Stimulated activated CD4-positive, alpha-beta T cell treated with anti-CD3 and anti-CD28 coated beads, Interleukin-1b, Interleukin-23, amount 100 ng/mL, for 4 hours (primary cell): ENCODE measurements around the gene GP1BA.

Source experiments
- DNase-seq, 2 donors: peaks; one replicate each; pipeline ENCODE4 v3.0.0-alpha.2; 2020; ENCODE audit warnings: low read depth in 2 of 2

GP1BA gene

DNA sequence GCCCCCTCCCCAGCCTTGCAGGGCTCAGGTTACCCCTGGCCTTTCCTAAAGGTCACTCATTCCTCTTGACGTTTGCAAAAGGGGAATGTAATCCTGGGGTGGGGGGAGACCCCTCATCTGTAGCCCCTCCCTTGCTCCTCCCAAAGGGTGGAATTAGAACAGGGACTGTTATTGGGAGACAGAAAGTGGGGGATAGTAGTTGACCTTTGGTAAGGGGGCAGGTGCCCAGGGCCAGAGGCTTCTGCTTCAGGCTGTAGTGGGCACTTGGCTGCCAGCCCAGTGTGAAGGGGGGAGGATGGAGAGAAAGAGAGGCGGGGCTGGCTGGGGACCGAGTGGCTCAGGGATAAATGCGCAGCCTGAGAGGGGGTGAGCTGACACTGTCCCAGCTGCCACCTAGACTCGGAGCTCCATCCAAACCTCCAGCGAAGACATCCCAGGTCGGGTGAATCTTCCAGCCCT lies 18.7 kb downstream of the GP1BA start, which contains the start of gene ENO3:
Gene ENO3 (plus strand): TSS at position 374 of the 459 bp plus-strand sequence. CDS start 711 bp downstream, outside the sequence.
- no peak for DNase-seq

DNA sequence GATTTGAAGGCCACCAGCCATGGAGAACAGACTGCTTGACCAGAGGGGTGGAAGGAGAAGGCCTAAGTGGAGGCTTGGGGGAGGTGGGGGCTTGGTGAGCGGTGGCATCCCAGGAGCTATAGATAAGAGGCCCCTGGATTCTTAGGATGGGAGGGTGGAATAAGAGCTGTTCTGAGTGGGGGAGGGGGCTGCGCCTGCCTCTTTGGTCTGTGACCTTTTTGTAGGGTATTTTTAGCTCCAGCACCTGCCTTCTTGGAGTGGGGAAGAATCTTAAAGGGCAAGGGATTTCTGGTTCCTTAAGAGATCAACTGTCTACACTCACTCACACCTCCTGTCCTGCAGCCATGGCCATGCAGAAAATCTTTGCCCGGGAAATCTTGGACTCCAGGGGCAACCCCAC lies 19.4 kb downstream of the GP1BA start:
- DNase-seq = no peak

GRCh38 chr17:4953451-4953961 lies 21.4 kb downstream of the GP1BA start:
- DNase-seq = no peak

- DNase-seq = no peak
Measured at GRCh38 chr17:4955091-4955490, 23.0 kb downstream of the GP1BA start.

DNA sequence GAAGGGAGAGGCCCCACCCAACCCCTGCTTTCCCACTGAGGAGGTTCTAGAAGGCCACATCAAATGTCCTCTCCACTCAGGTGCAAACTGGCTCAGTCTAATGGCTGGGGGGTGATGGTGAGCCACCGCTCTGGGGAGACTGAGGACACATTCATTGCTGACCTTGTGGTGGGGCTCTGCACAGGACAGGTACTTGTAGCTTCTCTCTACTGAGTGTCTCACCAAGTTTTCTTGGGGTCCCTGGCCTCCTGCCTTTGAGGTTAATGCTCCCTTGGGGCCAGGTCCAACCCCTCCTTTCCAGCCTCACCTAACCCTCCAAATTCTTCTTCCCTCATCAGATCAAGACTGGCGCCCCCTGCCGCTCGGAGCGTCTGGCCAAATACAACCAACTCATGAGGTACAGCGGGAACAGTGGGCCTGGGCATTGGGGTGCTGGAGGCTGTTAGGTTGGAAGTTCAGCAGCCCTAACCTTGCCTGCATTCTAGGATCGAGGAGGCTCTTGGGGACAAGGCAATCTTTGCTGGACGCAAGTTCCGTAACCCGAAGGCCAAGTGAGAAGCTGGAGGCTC lies 24.5 kb downstream of the GP1BA start:
- DNase-seq = no peak

- DNase-seq = no peak
Measured at GRCh38 chr17:4958102-4958501, 26.0 kb downstream of the GP1BA start.

DNA sequence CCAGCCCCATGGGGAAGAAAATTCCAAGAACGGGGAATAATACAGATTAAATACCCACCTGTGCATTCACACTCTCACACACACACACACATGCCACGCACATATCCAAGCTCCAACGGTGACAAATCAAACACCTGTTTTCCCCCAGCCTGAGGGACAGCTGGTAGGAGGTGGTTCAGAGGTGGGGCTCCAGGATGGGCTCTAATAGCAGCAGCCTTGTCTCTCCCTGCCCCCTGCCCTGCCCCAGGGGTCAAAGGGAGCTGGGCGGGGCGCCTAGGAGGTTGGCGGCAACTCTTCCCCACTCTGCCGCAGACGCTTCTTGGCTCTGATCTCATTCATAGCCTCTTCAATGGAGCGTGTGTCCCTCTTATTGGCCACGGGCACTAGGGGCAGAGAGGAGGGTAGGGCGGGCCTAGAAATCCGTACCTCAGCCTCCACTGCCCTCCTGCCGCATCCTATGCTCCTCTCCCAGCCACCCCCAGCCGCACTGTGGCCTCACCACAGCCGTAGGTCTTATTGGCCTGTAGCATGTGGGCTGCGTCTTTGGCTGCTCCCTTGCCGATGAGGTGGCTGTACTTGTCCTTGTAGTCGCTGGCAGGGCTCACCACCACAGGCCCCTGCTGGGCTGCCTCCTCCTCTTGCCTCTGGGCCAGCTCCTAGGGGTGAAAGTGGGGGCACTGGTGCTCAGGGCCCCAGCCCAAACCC lies 27.3 kb downstream of the GP1BA start:
- no peak for DNase-seq

GRCh38 chr17:4960279-4960922 lies 28.3 kb downstream of the GP1BA start:
- DNase-seq = no peak

GRCh38 chr17:4965311-4965986 lies 33.4 kb downstream of the GP1BA start:
- no peak for DNase-seq

DNA sequence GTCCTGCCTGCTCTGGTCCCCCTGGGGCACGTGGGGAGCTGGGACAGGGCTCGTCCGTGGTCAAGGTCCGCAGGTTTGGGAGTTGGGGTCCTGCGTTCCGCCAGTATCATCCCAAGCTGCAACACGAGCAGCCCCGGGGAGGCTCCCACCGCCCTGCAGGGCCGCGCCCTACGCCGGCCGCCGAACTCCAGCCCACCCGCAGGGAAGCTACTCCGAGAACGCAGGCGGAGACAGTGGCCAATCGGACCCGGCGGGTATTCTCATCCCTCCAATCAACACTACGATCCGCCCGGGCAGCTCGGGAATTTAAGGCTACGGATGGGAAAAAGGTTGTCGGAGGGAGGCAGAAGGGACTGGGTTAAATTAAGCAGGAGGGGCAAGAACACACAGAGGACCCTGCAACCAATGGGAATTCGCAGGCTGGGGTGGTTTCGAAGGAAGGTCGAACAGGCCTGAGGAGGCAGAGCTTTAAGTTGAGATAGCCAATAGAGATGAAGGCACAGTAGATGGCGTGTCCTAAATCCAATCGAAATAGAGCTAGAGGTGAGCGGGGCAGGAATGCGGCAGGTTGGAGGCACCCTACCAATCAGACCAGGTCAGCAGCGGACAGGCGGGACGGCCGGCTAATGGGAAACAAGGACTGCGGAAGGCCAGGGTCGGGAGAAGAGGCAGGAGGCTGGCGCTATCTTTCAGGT lies 34.9 kb downstream of the GP1BA start:
- DNase-seq = peak; percentile 80 to 81

DNA sequence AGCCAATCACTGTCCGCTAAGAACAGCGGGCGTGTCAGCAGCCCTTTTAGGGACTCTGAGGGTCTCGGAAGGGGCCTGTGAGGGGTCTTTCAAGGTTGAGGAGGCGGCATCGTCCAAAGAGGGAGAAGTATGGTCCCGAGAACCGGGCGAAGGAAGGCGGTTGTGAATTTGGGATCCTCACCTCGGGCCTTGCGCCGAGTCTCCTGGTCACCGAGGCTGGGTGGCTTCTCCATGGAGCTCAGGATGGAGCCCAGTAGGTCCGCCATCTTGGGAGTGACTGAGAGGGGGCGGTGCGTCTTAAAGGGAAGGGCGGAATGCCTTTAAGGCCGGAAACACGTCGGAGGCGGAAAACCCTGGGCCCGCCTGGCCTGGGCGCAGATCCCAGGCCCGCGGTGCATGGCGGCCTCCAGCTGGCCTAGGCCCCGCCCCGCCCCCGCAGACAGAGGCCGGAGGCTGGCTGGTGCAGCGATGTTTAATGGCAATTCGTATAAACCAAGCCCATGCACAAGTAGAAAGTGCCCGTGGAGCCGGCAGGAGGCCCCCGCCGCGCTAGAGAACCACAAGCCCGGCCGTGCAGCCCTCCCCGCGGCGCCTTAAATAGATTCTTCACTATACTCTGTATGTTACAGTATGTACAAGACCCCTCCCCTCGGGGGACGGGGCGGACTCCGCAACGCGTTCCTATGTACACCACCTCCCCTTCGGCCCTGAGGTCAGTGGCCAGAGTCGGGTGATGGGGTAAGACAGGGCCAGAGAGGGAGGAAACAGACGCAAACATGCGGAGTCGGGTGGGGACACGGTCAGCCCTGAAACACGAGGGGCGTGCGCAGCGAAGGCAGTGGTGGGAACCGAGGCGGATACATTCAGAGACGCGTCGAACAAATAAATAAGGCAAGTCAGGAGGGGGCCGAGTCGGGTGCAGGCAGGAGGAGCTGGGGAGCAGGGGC lies 35.7 kb downstream of the GP1BA start, which contains the start of gene SPAG7:
Gene SPAG7 (minus strand): TSS at position 279 of the 947 bp plus-strand sequence. CDS start 13 bp downstream, at position 266.
- DNase-seq = peak; percentile 87 to 88

GRCh38 chr17:4968486-4969046 lies 36.5 kb downstream of the GP1BA start:
- peak; percentile 21 to 29 for DNase-seq

DNA sequence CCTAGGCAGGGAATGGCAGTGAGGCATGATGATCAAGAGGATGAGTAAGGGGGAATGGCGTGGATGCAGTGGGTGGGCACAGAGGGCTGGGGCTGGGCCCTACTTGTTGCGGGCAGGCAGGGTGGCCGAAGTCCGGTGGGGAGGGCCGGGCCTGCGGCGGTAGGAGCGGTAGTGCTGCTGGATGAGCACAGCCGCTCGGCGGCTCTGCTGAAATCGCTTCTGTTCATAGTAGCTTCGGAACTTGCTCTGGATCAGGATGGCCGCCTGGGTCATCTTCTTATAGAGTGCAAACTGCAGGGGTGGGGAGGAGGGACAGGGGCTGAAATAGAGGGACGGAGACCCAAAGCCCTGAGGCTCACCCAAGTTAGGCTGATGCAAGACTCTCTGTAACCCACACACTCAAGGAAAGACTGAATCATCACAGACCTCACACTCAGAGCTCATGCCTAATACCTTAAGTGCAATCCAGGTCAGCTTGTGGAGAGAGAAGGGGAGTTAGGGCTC lies 37.0 kb downstream of the GP1BA start:
- peak in 1 of 2 donors; percentile 18 for DNase-seq

GRCh38 chr17:4969551-4970173 lies 37.6 kb downstream of the GP1BA start:
- DNase-seq = no peak

DNA sequence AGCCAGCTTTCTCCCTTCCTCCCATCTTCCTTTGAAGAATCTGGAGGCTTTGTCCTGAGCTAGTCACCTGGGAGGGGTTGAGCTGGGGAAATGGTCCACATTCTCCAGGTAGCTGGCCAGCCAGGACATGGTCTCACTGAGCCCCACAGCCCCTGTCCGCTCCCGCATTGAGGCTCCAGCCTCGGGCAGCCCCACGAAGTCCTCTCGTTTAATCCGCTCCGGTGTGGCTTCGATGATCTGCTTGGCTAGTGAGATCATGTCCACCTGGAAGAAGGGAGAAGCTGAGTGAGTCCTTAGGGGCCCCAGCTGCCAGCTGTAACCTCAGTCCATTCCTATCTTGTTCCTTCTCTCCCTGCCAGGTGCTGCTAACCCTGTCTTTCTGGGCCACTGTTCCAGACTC lies 38.2 kb downstream of the GP1BA start:
- DNase-seq = no peak

DNA sequence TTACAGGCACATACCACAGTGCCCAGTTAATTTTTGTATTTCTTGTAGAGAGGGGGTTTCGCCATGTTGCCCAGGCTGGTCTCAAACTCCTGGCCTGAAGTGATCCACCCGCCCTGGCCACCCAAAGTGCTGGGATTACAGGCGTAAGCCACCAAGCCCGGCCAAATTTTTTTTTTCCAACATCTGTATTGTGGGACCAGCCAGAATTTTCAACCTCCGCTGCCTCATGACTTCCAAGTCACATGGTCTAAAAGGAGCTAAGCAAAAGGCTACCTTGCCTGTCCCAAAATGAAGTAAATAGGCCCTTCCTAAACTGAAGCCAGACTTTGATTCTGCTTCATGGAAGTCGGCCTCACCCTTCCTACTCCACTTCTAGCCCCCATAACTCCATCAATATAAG lies 39.7 kb downstream of the GP1BA start:
- DNase-seq = no peak

DNA sequence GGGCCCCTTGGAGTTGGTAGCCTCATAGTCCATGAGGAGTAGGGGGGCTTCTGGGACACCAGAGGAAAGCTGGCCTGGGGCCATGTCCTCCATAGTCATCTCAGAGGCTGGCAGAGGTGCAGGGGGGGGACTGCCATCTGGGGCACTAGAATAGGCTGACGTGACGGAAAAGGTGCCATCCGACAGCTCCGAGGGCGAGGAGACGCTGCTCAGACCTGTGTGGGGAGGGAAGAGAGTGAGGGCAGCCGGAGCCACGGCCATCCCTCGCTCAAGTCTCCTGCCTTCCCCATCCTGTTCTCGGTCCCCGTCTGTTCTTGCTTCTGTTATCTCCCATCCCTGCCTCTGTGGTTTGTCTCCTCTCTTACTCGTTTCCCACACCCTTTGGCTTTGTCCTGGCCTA lies 40.2 kb downstream of the GP1BA start:
- DNase-seq = no peak

- DNase-seq = no peak
Measured at GRCh38 chr17:4972752-4973151, 40.7 kb downstream of the GP1BA start.
